Astrocyte of the cerebellum (primary cell): Measurements from ENCODE around the gene DNAH8.

Experiments
- DNase-seq: peaks from one replicate; pipeline ENCODE4 v3.0.0-alpha.2; 2011; ENCODE audit warnings: low read depth
- H3K4me3 ChIP-seq: 2 replicates; pipeline ENCODE4 v1.5.1; 2011; ENCODE audit warnings: mild to moderate bottlenecking, low read depth, low read length, moderate library complexity
- CTCF ChIP-seq: IDR thresholded peaks from 2 replicates; pipeline ENCODE4 v1.5.1; 2012; ENCODE audit warnings: low read length, low read depth, moderate library complexity, mild to moderate bottlenecking; ENCODE audit errors: missing control alignments
- in situ Hi-C: cut with HindIII; loops from 2 replicates; pipeline ENCODE4 v1.10.0; 2017; ENCODE audit warnings: low sequenced_read_pairs

The DNAH8 gene

GRCh38 chr6:38997128-38997761, 282.1 kb downstream of the DNAH8 start:
- no peak overlapping the region for H3K4me3 ChIP-seq
- TF ChIP-seq CTCF: peak; percentile 77
- in situ Hi-C loops: no loop called here
- no peak for DNase-seq

GRCh38 chr6:39003072-39003471, 288.0 kb downstream of the DNAH8 start:
- DNase-seq: no peak
- no peak for TF ChIP-seq CTCF
- no peak overlapping the region for H3K4me3 ChIP-seq
- in situ Hi-C loops: no loop called here

DNA sequence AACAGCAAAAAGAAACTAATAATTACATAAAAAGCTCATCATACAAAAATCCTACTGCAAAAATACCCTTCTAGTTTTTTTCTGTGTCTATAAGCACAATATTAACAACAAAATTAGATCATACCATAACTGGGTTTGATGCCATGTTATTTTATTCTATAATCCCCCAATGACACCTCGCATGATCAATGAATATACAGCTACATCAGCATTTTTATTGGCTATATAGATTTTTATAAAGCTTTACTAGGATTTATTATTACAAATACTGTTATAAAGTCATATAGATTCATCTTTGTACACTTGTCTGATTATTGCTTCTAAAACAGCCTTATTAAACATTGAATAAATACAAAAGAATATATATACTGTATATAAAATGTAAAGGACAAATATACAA, 288.4 kb downstream of the DNAH8 start:
- no peak for DNase-seq
- no peak overlapping the region for H3K4me3 ChIP-seq
- in situ Hi-C loops: no loop called here
- TF ChIP-seq CTCF: no peak

DNA sequence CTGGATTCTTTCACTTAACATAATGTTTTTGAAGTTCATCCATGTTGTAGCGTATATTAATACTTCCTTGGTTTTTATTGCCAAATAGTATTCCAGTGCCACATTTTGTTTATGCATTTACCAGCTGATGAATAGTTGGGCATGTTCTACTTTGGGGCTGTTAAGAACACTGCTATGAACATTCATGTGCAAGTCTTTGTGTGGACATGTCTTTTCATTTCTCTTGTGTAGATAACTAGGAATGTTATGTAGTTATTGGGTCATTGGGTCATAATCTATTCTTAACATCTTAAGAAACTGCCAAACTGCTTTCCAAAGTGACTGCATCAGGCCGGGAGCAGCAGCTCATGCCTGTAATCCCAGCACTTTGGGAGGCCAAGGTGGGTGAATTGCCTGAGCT, 289.7 kb downstream of the DNAH8 start:
- TF ChIP-seq CTCF: no peak
- DNase-seq: no peak
- in situ Hi-C loops: no loop called here
- H3K4me3 ChIP-seq: no peak overlapping the region

DNA sequence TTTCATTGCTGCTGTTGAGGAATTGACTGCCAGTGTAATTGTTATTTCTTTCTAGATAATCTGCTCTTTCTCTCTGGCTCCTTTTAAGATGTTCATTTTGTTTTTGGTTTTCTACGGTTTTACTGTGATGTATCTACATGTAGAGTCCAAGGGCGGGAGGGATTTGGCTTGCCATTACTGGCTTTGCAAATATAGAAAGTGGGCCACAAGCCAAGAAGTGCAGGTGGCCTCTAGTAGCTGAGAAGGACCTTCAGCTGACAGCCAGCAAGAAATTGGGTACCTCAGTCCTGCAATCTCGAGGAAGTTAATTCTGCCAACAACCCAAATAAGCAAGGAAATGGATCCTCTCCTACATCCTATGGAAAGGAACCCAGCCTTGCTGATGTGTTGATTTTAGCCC, 290.7 kb downstream of the DNAH8 start:
- no peak for TF ChIP-seq CTCF
- H3K4me3 ChIP-seq: no peak overlapping the region
- in situ Hi-C loops: no loop called here
- no peak for DNase-seq

- no peak for DNase-seq
- in situ Hi-C loops: no loop called here
- no peak for TF ChIP-seq CTCF
- no peak overlapping the region for H3K4me3 ChIP-seq
These were observed 292.5 kb downstream of the DNAH8 start for GRCh38 chr6:39007575-39007974.
